Measurements from ENCODE around the gene SRPX2.

SRPX2 gene

GRCh38 chrX:100650841-100651240 lies 6.8 kb downstream of the SRPX2 start:
- no peak for DNase-seq (ENCODE audit: low spot score)

DNA sequence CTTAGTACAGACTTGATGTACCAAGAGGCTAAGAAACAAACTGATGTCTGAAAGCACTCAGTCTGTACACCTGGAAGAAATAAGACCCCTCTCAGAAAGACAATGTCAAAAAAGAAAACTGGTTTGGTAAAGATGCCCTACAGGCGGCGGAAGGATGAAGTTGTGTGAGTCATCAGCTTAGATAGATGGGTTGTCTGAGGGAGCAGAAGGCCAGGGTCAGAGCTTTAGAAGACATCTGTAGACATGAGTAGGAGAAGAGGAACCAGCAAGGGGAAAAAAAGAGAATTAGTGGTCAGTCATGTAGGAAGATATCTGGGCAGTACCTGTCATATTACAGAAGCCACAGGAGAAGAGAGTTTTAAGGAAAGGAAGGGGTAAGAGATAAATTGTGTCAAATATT lies 8.3 kb downstream of the SRPX2 start:
- DNase-seq (ENCODE audit: low spot score) = no peak

- DNase-seq (ENCODE audit: low spot score) = no peak
Measured at GRCh38 chrX:100654261-100654660, 10.3 kb downstream of the SRPX2 start.

GRCh38 chrX:100658941-100659381 lies 15.0 kb downstream of the SRPX2 start:
- no peak for DNase-seq (ENCODE audit: low spot score)

GRCh38 chrX:100659431-100660137 lies 15.6 kb downstream of the SRPX2 start:
- DNase-seq (ENCODE audit: low spot score) = no peak

- no peak for DNase-seq (ENCODE audit: low spot score)
Measured at GRCh38 chrX:100662170-100662569, 18.2 kb downstream of the SRPX2 start.

GRCh38 chrX:100662796-100663195 lies 18.8 kb downstream of the SRPX2 start:
- DNase-seq (ENCODE audit: low spot score) = no peak

DNA sequence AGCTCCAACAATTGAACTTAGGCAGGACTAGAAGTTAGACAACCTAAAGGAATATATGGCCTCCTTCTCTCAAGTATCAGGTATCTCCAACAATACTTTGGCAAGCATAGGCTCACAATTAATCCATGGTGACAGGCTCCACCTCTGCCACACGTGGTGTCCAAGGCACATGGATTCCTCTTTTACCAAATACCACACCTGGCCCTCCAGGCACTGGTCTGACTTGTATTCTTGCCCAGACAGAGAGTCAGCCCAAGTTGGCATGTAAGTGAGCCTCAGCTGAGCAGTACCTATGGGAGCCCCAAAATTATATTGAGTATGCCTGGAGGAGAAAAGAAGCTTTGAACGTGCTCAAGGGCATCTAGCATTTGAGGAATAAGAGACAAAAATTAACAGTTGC lies 19.6 kb downstream of the SRPX2 start:
- DNase-seq (ENCODE audit: low spot score) = no peak

- no peak for DNase-seq (ENCODE audit: low spot score)
Measured at GRCh38 chrX:100672966-100673365, 29.0 kb downstream of the SRPX2 start.

- no peak for DNase-seq (ENCODE audit: low spot score)
Measured at GRCh38 chrX:100673397-100673953, 29.5 kb downstream of the SRPX2 start.

DNA sequence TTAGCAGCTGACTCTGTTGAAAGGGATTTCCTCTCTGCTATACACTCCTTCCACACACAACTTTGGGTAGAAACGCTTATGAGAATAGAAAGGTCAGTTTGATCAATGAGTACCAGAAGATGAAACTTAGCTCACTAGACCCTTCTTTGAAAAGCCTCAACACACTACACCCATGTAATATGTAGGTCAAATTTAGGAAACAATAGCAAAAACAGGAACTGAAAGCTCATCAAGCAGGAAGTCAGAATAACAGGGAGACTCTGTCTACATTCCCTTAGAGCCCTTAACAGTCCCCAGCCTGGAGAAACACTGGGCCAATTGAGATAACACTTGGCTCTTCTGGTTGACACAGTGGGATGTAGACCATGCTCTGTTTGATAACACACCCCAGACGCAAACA lies 30.7 kb downstream of the SRPX2 start:
- DNase-seq (ENCODE audit: low spot score) = no peak

DNA sequence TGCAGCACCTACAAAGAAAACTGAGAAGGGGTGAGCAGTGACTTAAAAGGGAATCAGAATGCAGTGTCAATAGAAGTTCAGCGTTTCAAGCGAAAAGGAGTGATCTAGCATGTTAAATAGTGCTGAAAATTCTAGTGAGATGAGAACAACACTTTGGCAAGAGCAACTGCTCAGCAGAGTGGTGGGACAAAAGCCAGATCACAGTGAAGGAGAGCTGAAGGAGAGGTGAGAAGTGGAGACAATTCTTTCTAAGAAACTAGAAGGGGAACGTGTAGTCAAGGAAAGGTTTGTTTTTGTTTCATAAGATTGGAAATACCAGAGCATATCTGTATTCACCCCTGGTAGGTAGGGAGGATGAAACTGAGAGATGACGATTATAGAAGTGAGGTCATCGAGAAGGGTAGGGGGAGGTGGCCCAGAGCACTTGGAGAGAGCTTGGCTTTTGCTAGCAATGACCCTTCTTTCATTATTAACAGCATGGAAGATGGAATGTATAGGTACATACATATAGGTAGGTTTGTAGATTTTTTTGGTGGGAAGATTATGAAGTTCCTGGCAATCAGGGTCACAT lies 33.7 kb downstream of the SRPX2 start:
- DNase-seq (ENCODE audit: low spot score) = no peak

DNA sequence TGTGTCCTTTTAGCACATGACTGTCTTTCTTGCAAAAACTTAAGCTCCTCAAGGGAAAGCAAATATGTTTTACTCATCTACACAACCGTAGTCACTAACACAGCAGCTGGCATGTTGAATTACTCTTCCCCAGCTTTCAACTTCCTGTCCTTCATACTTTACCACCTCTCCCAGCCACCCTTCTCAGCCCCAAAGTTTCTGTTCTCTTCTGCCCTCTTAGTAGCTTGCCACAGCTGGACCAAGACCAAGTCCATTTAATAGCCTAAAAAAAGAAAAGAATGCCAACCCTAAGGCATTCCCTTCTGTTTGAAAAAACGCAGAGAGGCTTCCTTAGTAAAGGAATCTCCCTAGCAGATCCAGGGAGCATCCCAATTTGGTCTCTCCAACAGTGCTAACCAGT lies 36.8 kb downstream of the SRPX2 start:
- DNase-seq (ENCODE audit: low spot score) = no peak

DNA sequence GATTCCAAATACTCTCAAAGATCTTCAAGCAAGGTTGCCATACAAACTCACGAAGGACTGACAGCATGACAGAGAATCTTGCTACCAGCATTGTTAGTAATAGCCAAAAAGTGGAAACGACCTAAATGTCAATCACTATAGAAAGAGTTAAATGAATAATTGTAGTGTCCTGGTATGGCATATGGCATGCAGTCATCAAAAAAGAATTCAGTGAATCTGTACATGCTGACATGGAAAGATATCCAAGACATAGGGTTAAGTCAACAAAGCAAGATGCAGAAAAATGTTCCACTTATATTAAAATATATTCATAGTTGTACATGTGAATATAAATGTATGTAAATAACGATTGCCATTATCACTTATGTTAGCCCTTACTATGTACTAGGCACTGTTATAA lies 37.6 kb downstream of the SRPX2 start:
- DNase-seq (ENCODE audit: low spot score) = no peak

DNA sequence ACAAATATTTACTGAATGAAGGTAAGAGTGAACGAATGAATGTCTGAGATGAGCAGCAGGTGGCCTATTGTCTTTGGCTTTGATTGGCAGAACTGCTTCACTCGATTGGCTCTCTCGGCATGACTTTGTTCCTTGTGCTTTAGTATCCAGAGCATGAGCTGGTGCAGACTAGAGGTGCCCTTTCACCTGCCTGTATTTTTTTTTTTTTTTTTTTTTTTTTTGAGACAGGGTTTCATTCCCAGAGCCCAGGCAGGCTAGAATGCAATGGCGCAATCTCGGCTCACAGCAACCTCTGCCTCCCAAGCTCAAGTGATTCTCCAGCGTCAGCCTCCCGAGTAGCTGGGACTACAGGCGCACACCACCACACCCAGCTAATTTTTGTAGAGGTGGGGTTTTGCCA lies 38.9 kb downstream of the SRPX2 start:
- no peak for DNase-seq (ENCODE audit: low spot score)

DNA sequence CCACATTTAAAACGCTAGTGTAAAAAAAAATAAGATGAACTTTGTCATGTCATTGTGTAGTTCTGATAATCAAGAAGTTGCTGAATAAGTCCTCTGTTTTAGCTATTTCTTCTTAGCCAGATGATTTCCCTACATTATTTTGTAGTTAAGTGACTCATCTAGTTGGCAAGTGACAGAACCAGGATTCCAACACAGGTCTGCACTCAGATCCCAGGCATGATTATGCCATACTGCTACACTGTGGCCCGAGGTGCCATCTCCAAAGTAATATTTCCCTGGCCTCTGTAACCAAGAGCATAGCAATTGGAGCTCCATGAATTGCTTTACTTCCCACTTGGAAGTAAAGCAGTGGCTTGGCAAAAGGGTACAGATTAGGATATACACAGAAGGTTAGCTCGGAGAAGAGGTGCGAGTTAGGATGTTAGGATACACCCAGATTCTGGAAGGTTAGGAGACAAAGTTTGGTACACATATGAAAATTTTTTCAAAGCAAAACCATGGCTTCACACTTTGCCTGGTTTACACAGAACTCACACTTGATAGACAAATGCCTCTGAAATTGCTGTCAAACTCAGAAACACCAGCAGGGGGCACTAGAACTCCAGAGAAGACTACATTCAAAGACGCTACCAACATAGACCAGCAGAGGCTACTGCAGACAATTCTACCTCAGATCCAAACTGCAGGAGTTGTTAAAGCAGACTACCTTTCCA lies 41.4 kb downstream of the SRPX2 start:
- DNase-seq (ENCODE audit: low spot score) = peak; percentile 40

GRCh38 chrX:100685997-100686305 lies 42.0 kb downstream of the SRPX2 start:
- no peak for DNase-seq (ENCODE audit: low spot score)

- no peak for DNase-seq (ENCODE audit: low spot score)
Measured at GRCh38 chrX:100687128-100687527, 43.1 kb downstream of the SRPX2 start.

- DNase-seq (ENCODE audit: low spot score) = no peak
Measured at GRCh38 chrX:100687546-100687945, 43.5 kb downstream of the SRPX2 start.

DNA sequence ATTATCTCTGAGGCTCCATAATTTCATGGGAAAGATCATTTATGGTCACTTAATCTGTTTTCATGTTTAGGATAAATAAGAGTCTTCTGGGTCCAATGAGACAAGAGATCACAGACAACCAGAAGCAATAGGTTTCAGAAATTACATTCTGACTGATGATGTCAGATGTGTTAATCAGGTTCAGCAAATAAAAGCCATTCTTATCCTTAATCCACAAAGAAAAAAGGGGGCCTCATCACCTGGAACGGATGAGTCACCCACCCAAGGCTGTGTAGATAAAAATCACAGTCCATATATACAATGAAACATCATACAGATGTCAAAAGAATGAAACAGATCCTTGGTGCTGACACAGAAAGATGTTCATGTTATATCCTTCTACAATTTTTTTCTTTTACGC lies 51.3 kb downstream of the SRPX2 start:
- DNase-seq (ENCODE audit: low spot score) = no peak

DNA sequence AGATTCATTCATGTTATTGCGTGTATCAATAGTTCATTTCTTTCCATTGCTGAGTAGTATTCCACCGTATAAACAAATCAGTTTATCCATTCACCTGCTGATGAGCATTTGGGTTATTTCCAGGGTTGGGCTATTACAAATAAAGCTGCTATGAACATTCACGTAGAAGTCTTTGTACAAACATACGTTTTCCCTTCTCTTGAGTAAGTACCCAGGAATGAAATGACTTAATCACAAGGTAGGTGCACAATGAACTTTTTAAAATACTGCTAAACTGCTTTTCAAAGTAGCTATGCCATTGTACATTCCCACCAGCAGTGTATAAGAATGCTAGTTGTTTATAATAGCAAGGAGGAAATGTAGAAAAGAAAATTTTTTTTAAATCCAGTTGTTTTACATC lies 52.0 kb downstream of the SRPX2 start:
- DNase-seq (ENCODE audit: low spot score) = no peak

- DNase-seq (ENCODE audit: low spot score) = no peak
Measured at GRCh38 chrX:100696699-100697351, 52.8 kb downstream of the SRPX2 start.

DNA sequence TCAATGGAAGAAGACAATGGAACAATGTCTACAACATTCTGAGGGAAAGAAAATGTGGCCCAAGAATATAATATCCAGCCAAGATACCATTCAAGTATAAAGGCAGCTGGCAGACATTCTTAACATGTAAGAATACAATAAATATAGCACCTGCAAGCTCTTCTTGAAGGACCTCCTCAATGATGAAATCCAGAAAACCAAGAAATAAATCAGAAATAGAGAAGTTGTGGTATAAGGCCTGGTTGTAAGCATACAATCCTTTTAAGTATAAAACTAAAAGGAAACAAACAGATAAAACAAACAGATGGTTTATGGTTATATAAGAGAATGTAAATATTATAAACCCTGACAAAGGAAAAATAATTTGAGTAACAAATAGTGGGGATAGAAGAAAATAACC lies 54.6 kb downstream of the SRPX2 start:
- DNase-seq (ENCODE audit: low spot score) = no peak

Data from HuH-7.5 (cell line).